ENCODE measurements around the gene RUNX2.
A peak's percentile ranks its signal among the peaks of the same experiment; 100 is the strongest.
"Not testable (repeated sequence)": the region's sequence is repeated elsewhere in the genome, so short reads cannot be mapped to it uniquely, and the experiment has no call there.

Gene RUNX2

GRCh38 chr6:45556828-45557227 is 228.7 kb downstream of the RUNX2 start:
- DNase-seq (ENCODE audit: low read depth): no peak

GRCh38 chr6:45557454-45557853 is 229.3 kb downstream of the RUNX2 start:
- no peak for DNase-seq (ENCODE audit: low read depth)

DNA sequence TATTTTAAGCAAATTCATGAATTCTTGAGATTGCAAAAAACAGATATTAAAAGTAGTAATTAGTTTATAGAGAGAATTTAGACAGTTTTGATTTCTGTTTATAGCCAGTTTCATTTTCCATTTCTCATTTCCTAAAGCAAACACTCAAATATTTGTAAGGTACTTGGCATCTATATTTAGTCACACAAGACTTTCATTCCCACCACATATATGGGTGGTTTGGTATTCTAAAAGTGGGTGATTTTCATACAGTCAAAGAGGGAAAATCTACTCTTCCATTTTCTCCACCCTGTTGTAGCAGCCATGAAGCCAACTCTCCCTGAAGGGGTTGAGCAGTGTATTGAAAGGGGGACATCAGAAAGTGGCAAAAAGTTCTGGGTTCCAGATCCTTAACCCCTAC is 230.7 kb downstream of the RUNX2 start:
- DNase-seq (ENCODE audit: low read depth): no peak

DNA sequence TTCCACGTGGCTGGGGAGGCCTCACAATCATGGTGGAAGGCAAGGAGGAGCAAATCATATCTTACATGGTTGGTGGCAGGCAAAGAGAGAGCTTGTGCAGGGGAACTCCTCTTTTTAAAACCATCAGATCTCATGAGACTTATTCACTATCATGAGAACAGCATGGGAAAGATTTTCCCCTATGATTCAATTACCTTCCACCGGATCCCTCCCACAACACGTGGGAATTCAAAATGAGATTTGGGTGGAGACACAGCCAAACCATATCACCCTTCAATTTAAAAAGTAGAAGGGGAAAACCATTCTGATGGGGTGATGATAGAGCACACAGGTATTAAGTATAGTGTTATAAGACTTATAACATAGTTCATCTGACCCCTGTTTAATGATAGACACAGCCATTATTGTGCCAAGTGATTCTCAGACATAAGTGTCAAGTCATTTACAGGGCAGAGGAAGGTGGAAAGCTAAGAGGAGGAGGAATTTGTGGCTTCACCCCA is 232.2 kb downstream of the RUNX2 start:
- DNase-seq (ENCODE audit: low read depth): not testable (repeated sequence)

- DNase-seq (ENCODE audit: low read depth): no peak
These were observed 234.0 kb downstream of the RUNX2 start for GRCh38 chr6:45562171-45562570.

- DNase-seq (ENCODE audit: low read depth): no peak
These were observed 234.9 kb downstream of the RUNX2 start for GRCh38 chr6:45563041-45563440.

- no peak for DNase-seq (ENCODE audit: low read depth)
These were observed 235.7 kb downstream of the RUNX2 start for GRCh38 chr6:45563844-45564243.

DNA sequence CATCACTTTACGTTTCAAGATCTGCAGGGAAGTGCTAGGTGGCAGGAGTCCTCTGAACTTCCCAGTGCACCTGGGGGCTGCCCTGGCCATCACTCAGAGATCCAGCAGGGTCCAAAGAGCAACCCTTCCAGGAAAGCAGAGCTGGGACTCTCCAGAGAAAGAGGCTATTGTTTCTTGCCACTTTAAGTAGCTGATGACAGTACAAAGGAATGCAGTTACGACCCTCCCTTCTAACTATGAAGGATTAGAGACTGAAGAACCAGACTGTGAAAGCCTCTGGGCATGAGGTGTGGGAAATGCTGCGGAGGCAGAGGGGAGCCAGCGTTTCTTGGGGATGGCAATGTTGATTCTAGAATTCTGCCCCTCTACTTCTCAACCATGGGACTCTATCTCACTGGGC is 238.8 kb downstream of the RUNX2 start:
- no peak for DNase-seq (ENCODE audit: low read depth)

- DNase-seq (ENCODE audit: low read depth): no peak
These were observed 239.7 kb downstream of the RUNX2 start for GRCh38 chr6:45567879-45568278.

DNA sequence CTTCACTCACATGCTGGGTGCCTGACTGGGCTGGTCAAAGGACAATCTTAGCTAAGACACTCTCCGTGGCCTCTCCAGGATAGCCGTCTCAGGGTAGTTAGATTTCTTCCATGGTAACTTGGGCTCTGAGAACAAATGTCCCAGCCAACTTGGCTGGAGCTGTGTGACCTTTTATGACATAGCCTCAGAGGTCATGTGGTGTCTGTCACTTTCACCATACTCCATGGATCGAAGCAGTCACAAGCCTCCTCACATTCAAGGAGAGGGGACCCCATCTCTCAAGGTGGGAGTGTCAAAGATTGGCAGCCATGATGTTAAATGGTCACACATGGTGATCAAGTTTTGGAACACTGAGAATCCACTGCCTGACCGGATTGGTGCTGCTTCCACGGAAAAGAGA is 240.5 kb downstream of the RUNX2 start:
- DNase-seq (ENCODE audit: low read depth): no peak

DNA sequence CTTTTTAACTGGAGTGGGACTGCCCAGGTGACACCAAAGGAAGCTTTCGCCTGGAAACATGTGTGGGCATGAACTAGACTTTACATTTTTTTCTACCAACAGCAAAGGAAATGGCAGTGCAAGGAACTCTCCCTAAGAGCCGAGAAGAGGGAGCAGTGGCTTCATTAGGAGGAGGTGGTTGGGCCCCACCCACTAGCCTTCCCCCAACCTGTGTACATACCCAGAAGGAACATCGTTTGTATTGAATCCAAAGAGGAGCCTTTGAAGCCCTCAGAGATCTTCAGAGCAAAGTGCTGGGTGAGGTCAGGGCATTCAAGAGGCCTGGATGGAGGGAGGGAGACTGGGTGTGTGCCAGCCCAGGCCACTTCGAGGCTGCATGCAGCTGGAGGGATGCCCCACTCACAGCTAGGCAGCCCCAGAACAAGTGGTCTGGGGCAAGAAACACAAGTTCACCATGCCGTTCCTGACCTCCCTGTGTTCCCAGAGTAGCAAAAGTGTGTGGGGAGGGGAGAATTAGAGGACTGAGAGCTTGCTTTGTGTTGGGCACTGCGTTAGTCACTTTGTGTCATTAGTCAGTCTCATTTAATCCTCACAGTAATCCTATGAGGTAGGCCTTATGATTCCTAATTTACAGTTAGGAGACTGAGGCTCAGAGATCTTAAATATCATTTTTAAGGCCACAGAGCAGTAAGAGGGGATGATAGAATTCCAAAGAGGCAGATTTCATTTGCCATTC is 241.2 kb downstream of the RUNX2 start:
- no peak for DNase-seq (ENCODE audit: low read depth)

DNA sequence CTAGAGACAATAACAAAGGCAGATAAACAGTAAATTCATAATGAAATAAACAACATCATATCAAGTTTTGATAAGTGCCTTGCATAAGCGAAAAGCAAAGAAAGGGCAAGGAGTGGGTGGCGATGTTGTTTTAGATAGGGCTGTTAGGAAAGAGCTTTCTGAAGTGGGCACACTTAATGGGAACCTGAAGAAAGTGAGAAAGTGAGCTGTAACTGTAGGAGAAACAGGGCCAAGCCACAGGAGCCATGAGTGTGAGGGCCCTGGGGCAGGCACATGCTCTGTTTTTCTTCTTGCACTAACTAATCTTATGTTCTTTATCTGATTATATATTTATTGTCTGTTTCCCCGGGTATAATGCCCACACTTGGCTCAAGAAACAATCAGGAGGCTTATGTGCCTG is 243.0 kb downstream of the RUNX2 start:
- DNase-seq (ENCODE audit: low read depth): no peak

DNA sequence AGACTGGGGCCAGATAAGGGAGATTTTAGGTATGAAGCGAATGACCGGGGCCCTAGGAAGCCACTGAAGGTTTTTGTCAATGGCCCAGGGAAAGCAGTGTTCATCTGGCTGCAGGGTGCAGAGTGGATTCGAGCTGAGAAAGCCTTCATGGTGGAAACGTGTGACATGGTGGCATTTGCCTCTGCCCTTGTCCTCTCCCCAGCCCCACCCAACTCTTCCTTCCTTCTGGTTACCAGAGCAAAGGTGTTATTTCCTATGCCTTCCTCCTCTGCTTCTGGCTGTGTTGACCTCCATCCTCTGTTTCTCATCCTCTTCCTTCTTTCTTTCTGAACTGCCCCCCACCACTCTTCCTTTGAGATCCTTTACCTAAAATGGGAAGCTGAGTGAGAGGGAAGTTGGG is 244.7 kb downstream of the RUNX2 start:
- DNase-seq (ENCODE audit: low read depth): no peak

GRCh38 chr6:45574014-45574461 is 245.9 kb downstream of the RUNX2 start:
- DNase-seq (ENCODE audit: low read depth): no peak

DNA sequence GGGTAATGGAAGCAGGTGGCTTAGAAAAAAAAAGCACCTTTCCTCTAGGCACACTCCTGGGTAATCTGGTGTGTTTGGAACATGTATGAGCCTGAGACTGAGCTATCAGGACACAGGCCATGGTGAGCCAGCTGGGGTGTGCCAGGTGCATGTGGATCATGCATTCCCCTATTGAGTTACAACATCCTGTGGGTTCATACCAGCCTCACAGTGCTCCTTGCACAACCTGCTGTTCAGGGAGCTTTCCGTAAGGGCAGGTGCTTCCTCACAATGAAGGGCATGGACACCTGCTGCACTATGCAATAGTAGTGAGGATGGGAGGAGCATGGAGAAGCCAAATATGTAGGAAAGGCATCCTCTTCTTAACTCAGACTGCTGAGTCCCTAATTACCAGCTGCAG is 246.8 kb downstream of the RUNX2 start:
- no peak for DNase-seq (ENCODE audit: low read depth)

- DNase-seq (ENCODE audit: low read depth): no peak
These were observed 248.8 kb downstream of the RUNX2 start for GRCh38 chr6:45576648-45577624.

- no peak for DNase-seq (ENCODE audit: low read depth)
These were observed 249.8 kb downstream of the RUNX2 start for GRCh38 chr6:45577836-45578504.

DNA sequence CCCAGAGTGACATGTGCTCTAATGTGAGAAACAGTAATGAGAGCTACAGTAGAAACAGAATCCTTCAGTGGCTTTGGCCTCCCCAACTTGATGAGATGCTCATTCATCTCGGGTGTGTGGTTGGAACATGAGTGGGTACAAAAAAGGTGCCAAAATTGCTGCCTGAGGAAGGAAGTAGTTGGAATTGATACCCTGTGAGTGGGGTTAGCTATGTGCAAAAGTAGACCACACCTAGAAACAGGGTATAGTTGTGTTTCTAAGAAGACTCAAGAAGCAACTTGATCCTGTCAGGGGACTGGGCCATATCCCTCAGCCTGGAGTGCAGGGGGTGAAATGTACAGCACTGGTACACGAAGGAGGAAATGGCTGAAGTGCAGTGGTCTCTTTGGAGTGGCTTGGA is 256.0 kb downstream of the RUNX2 start:
- no peak for DNase-seq (ENCODE audit: low read depth)

- DNase-seq (ENCODE audit: low read depth): peak; percentile 12
These were observed 258.4 kb downstream of the RUNX2 start for GRCh38 chr6:45586216-45587171.

DNA sequence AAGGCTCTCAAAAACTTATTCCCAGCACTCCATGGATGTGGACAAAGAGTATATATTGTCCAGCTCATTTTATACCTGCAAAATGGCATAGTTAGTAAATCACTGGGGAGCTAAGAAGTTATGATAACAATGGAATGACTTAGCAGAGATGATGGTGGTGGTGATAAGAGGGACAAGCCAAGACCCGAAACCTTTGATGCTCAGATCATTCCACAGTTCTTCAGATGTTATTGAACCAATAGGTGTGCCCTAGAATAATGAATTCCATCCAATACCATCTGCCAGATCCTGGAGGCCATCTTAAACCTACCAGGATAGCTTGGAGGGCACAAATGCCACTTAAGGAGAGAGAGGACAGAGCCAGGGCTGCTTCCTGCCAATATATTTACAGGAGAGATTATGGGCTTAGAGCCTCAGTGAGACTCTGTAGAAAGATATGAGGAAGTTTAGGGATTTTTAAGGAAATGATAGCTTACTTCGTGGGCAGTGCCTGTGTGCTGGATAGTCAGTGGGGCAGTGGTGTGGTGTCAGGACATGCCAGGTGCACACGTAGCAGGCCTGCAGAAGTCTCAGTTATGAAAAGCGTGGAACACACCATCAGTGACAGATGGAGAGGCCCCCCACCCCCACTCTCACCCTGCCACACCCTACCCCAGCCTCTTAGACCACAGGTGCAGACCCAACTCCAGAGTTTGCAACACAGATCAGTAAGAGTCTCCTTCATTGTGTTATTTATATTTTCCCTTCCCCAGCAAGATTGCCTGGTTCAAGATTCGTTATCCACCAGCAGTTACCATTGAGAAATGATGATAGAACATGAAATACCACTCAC is 259.3 kb downstream of the RUNX2 start:
- DNase-seq (ENCODE audit: low read depth): no peak
